H1 (cell line): ENCODE measurements around the gene SERGEF. TPM values are rescaled to one million over a fixed set of nuclear protein-coding genes. Genes with fewer than 3 reads are reported as not detected.

ENCODE experiments used
- CTBP2 ChIP-seq: IDR thresholded peaks from 2 replicates; pipeline ENCODE4 v1.7.0; 2011; ENCODE audit warnings: borderline replicate concordance, mild to moderate bottlenecking, moderate library complexity, mixed read lengths, low read length; ENCODE audit not compliant: insufficient read depth, insufficient read length
- FOSL1 ChIP-seq: IDR thresholded peaks from 2 replicates; pipeline ENCODE4 v1.6.1; 2011; ENCODE audit warnings: mild to moderate bottlenecking, low read depth, low read length, moderate library complexity; ENCODE audit not compliant: insufficient read depth
- GTF2F1 ChIP-seq: IDR thresholded peaks from 2 replicates; pipeline ENCODE4 v1.6.1; 2012; ENCODE audit warnings: low read depth, low read length, improper control_type of control experiment, borderline replicate concordance
- HDAC6 ChIP-seq: IDR thresholded peaks from one replicate; pipeline ENCODE4 v1.7.1; 2012; ENCODE audit warnings: low read depth, mild to moderate bottlenecking, inconsistent platforms, low read length, moderate library complexity
- JUN ChIP-seq: IDR thresholded peaks from 2 replicates; pipeline ENCODE4 v1.6.1; 2011; ENCODE audit warnings: low read depth, mild to moderate bottlenecking, improper control_type of control experiment, low read length
- MAFK ChIP-seq: IDR thresholded peaks from 2 replicates; pipeline ENCODE4 v1.6.1; 2012; ENCODE audit warnings: low read depth, mild to moderate bottlenecking, improper control_type of control experiment, low read length
- MAX ChIP-seq: IDR thresholded peaks from 2 replicates; pipeline ENCODE4 v1.6.1; 2012; ENCODE audit warnings: inconsistent platforms
- TAF7 ChIP-seq: optimal IDR thresholded peaks from 2 replicates; pipeline ENCODE3; 2011; ENCODE audit warnings: low read depth, mild to moderate bottlenecking, inconsistent platforms, low read length, moderate library complexity, borderline replicate concordance
- polyA plus RNA-seq, 7 experiments: library from polyadenylated mRNA; depleted of rRNA in 3 of 7; stranded (reverse) in 5 of 7; unstranded in 2 of 7; fragments of >200 nt in 5 of 7; fragments of 200-250 nt in 2 of 7; gene quantifications; 1 replicate in 5 of 7; 2 replicates in 1 of 7; 4 replicates in 1 of 7; pipeline versions ENCODE4 v1.2.1 to v1.2.3, GENCODE V29; 2011 to 2013; ENCODE audit warnings: missing spikeins in 2 of 7, mixed read lengths in 2 of 7
- total RNA-seq: library from RNA; stranded (reverse); fragmentation: NEBNext Ultra II Directional; extraction: Animal tissue kit (Norgen Biotek cat#: 25700); gene quantifications from 2 replicates; pipeline ENCODE4 v1.2.1, GENCODE V29; 2021

SERGEF gene
- total and polyA plus RNA-seq, 2 of the 8 experiments (the other 6 are each of a cell fraction or from before 2014, with no cell fraction given): 16.6 to 28.8 TPM

DNA sequence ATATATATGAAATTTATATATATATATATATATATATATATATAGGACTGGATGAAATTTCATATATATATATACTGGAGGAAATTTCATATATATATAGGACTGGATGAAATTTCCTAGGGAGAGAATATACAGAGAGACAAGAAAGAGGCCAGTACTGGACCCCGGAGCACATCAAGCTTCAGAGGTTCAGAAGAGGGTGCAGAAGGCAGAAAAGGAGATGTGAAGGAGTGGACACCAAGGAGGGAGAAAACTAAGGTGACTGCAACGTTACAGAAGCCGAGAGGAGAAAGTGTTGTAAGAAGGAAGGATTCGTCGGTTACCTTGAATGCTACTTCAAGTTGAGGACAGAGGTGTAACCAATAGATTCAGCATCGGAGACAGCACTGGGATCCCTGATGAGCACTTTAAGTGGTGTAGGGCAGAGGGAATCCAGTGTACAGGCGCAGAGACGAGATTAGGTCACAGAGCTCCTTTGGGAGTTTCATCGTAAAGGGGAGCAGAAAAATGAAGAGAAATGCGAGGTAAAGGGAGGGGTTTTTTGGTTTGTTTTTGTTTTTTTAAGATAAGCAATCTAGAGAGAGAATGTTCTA is 41.8 kb upstream of the SERGEF start (continued):
- no peak for TF ChIP-seq HDAC6
- TF ChIP-seq JUN: no peak
- TF ChIP-seq GTF2F1: no peak
- no peak for TF ChIP-seq CTBP2
- no peak for TF ChIP-seq MAFK
- TF ChIP-seq TAF7: no peak
- no peak for TF ChIP-seq MAX
- no peak for TF ChIP-seq FOSL1
